GM12878 (cell line): ENCODE results near the gene IFT88.

Source experiments
- ATF2 ChIP-seq: IDR thresholded peaks from 2 replicates; pipeline ENCODE4 v1.6.1; 2012; ENCODE audit warnings: low read length, inconsistent platforms
- CTCF ChIP-seq, 3 experiments: IDR thresholded peaks in 2 of 3; conservative IDR thresholded peaks in 1 of 3; 2 replicates each; pipeline ENCODE4 v1.5.1; 2011; ENCODE audit warnings: low read depth in 3 of 3, low read length in 3 of 3, mild to moderate bottlenecking in 3 of 3, control low read depth in 2 of 3, moderate library complexity in 2 of 3, inconsistent platforms in 1 of 3, mixed read lengths in 1 of 3; ENCODE audit not compliant: control insufficient read depth in 2 of 3, insufficient read depth in 1 of 3; ENCODE audit errors: extremely low read depth in 1 of 3
- GABPA ChIP-seq: IDR thresholded peaks from 2 replicates; pipeline ENCODE4 v1.6.1; 2014; ENCODE audit warnings: antibody characterized with exemption, low read depth, mild to moderate bottlenecking, inconsistent platforms
- RCOR1 ChIP-seq: conservative IDR thresholded peaks from 2 replicates; pipeline ENCODE4 v1.6.1; 2012; ENCODE audit warnings: low read depth, low read length, improper control_type of control experiment
- SIN3A ChIP-seq: IDR thresholded peaks from 2 replicates; pipeline ENCODE4 v1.6.1; 2012; ENCODE audit warnings: low read depth, low read length, improper control_type of control experiment
- STAT3 ChIP-seq: IDR thresholded peaks from 2 replicates; pipeline ENCODE4 v1.6.1; 2011; ENCODE audit warnings: low read depth, low read length, improper control_type of control experiment
- TAF1 ChIP-seq: IDR thresholded peaks from 2 replicates; pipeline ENCODE4 v1.6.1; 2011; ENCODE audit warnings: mild to moderate bottlenecking, low read depth, low read length, borderline replicate concordance

GRCh38 chr13:20623000-20623399, 56.0 kb downstream of the IFT88 start:
- no peak for TF ChIP-seq SIN3A
- TF ChIP-seq ATF2: no peak
- TF ChIP-seq CTCF (IDR thresholded peaks at IDR 0.05 in 2 of 3, conservative IDR thresholded peaks at IDR 0.05 in 1 of 3; ENCODE audit: control insufficient read depth in 2 of 3, extremely low read depth in 1 of 3, insufficient read depth in 1 of 3, low read depth in 3 of 3, low read length in 3 of 3): no peak
- no peak for TF ChIP-seq GABPA
- TF ChIP-seq RCOR1: no peak
- no peak for TF ChIP-seq STAT3
- no peak for TF ChIP-seq TAF1
